Activated CD8-positive, alpha-beta memory T cell treated with anti-CD3 and anti-CD28 coated beads, Interleukin-2, amount 50 U/mL, for 1 hour (primary cell): ENCODE results near the gene TMPRSS12.
"Not testable (repeated sequence)": the region's sequence is repeated elsewhere in the genome, so short reads cannot be mapped to it uniquely, and the experiment has no call there.

Source experiments
- DNase-seq: peaks from one replicate; pipeline ENCODE4 v3.0.0-alpha.2; 2020; ENCODE audit errors: extremely low read depth

The TMPRSS12 gene

DNA sequence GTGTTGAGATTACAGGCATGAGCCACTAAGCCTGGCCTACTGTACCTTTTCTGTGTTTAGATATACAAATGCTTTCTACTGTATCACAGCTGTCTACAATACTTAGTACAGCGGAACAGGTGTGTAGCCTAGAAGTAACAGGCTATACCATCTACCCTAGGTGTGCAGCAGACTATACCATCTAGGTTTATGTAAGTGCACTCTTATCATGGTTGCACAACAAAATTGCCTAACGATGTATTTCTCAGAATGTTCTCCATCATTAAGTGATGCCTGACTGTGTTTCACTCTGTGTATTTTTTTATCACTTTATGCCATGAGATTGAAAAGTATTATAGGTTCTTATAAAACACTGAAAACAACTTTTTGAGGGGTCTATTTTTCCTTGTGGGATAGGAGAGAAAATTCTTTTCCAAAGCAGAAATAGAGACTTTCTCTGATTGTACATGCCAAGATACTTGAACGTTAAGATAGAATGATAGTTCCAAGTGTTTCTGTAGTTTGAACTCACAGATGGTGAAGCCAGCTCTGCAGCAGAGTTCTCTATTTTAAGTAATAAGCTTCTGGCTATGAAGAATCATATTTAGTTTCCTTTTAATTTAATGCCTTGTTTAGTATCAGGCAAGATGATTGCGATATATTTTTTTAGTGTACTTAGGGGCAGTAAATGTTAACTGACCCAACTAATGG is 17.0 kb downstream of the TMPRSS12 start:
- DNase-seq = no peak

DNA sequence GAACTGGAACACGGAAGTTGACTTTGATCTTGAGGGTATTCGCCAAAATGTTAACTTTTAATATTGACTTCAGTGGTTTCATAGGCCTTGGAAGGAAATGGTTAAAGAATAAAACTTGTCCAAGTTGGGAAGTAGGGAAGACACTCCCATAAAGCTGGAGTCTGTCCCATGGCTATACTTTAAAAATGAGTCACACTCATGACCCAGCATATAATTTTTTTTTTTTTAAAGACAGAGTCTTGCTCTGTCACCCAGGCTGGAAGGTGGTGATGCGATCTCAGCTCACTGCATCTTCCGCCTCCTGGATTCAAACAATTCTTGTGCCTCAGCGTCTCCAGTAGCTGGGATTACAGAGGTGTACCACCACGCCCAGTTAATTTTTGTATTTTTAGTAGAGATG is 19.6 kb downstream of the TMPRSS12 start:
- no peak for DNase-seq

DNA sequence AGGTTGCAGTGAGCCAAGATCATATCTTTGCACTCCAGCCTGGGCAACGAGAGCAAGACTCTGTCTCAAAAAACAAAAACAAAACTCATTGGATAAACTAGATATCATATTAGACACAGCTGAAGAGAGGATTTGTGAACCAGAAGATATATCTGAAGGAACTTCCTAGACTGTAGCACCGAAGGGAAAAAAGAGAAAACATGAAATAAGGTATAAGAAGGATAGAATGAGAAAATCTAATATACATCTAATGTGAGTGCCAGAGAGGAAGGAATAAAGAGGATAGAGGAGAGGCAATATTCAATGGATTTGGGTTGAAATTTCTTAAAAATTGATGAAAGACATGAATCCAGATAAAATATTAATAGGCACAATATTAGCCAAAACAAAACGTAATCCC is 22.5 kb downstream of the TMPRSS12 start:
- no peak for DNase-seq

DNA sequence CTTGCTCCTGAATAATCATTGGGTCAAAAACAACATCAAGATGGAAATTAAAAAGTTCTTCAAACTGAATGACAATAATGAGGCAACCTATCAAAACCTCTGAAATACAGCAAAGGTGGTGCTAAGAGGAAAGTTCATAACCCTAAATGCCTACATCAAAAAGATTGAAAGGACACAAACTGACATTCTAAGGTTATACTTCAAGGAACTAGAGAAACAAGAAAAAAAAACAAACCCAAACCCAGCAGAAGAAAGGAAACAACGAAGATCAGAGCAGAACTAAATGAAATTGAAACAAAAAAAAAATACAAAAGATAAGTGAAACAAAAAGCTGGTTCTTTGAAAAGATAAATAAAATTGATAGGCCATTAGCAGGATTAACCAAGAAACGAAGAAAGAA is 26.2 kb downstream of the TMPRSS12 start:
- DNase-seq = not testable (repeated sequence)

DNA sequence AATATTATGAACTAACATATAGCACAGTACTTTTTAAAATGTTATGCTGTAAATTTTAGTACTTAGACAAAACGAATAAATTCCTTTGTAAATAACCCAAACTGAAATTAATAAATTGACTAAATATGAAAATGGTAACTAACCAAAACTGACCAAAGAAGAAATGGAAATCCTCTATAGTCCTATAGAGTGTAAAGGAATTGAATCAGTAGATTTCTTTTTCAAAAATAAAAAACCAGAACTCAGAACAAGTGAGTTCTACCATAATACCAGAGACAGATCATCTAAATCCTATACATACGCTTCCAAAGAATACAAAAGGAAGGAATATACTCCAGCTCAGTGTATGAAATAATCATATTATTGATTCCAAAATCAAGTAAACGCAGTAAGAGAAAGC is 39.8 kb downstream of the TMPRSS12 start:
- DNase-seq = no peak

DNA sequence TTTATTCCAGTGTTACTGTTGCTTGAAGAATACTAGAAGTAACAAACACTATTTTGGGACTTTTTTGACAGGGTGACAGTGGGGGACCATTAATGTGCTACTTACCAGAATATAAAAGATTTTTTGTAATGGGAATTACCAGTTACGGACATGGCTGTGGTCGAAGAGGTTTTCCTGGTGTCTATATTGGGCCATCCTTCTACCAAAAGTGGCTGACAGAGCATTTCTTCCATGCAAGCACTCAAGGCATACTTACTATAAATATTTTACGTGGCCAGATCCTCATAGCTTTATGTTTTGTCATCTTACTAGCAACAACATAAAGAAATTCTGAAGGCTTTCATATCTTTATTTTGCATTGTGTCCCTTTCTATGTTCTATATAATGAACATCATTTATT is 44.5 kb downstream of the TMPRSS12 start:
- no peak for DNase-seq

DNA sequence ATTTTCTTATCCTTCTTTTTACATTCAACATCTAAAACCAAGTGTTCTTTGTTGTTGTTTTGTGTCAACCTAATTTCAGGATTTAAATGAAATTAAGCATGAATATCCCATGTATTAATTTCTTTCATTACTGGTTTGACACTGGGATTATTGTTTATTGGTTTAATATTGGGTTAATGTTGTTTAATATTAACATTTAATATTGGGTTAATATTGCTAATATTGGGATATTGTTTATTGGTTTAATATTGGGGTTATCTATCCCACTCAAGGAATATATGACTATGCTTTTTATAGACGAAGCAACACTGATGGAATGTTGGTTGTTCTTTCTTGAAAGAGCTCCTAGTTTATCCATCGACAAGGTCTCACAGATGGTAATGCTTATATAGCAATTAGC is 45.9 kb downstream of the TMPRSS12 start:
- no peak for DNase-seq

DNA sequence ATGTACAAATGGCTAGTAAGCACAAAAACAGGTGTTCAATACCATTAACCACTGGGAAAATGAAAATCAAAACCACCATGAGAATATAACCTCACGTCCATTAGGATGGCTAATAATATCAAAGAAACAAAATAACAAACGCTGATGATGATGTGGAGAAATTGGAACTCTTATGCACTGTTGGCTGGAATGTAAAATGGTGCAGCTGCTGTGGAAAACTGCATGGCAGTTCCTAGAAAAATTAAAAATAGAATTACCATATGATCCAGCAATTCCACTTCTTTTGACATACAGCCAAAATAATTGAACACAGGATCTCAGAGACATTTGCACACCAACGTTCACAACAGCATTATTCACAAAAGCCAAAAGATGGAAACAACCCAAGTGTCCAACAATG is 51.5 kb downstream of the TMPRSS12 start:
- DNase-seq = no peak

DNA sequence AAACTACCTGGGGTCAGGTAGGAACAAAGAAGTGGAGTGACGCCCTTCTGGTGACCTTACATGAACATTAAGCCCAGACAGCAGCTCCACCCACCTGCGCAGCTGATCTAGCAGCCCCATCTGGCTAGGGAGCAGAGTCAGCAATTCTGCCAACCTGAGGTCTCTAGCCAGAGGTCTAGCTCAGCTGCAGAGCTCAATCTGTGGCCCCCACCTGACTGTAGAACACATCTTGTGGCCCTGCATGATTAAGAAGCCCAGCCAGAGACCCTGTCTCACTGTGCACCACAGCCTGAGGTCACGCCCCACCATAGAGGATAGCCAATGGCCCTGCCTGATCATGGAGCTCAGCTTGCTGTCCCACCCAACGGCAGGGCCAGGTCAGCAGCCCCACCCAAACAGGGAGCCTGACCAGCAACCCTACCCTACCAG is 59.0 kb downstream of the TMPRSS12 start:
- no peak for DNase-seq

DNA sequence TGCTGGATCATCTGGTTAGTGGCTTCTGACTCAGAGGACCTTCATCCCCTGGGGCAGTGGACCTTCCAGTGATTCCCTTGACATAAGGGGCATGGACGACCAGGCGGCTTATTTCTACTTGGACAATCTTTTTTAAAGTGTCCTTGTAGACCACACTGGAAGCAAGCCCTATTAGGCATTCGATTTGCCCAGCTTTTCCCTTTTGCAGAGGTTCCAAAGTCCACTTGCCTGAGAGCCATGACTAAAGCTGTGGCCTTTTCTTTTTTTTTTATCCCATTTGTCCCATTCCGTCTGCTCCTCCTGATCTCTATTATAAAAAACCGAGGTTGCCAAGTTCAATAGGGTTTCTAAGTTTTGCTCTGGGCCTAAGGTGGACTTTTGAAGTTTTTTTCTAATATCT is 65.8 kb downstream of the TMPRSS12 start:
- not testable (repeated sequence) for DNase-seq

DNA sequence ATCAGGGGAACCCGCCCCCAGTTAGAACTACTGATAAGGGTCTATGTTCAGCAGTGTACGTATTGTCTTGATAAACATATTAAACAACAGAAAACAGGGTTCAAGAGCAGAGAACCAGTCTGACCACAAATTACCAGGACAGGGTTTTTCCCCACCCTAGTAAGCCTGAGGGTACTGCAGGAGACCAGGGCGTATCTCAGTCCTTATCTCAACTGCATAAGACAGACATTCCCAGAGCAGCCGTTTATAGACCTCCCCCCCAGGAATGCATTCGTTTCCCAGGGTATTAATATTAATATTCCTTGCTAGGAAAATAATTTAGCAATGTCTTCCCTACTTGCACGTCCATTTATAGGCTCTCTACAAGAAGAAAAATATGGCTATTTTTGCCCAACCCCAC is 69.6 kb downstream of the TMPRSS12 start:
- not testable (repeated sequence) for DNase-seq

DNA sequence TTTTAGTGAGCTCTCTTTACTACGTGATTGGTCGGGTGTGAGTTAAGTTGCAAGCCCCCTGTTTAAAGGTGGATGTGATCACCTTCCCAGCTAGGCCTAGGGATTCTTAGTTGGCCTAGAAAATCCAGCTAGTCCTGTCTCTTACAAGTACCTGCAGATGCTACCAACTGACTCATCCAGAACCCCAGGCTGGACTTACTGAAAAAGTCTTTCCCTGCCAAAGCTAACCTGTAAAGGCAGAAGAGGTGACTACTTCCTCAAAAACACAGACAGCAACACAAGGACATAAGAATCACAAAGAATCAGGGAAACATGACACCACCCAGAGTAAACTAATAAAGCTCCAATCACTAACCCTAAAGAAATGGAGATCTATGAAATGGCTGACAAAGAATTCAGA is 70.5 kb downstream of the TMPRSS12 start:
- DNase-seq = no peak

DNA sequence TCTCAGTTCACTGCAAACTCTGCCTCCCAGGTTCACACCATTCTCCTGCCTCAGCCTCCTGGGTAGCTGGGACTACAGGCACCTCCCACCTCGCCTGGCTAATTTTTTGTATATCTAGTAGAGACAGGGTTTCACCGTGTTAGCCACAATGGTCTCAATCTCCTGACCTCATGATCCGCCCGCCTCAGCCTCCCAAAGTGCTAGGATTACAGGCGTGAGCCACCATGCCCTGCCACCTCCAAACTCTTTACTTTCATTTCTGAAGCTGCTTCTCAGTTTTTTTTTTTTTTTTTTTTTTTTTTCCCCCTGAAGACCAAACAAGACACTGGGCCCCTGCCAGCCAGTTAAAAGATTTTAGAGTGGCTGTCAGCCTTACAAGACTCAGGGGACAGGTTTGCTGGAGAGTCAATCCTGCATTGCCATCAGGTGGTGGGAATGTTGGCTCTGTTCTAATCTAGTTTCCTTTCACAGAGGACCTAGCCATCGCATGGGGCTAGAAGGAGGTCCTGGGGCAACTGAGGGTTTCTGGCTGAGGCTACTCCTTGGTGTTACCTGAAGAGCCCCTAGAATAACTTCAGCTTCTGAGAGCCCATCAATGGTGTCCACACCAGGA is 72.3 kb downstream of the TMPRSS12 start:
- DNase-seq = no peak

DNA sequence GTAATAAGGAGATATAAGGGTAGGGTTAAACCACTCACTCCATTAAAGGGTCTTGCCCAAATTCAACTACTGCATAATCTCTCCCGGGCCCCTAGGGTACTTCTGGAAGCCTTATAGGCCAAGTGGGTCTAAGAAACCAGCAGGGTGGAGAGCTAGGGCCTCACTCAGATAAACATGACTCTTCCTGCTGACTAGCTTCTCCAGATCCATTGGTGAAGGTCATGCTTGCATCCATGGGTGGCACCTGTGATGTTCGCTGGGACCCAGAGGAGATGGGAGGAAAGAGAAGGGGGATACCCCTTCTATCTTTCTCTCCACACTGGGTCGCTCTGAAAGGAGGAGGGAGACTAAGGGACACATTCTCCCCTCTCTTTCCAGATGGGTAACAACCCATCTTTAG is 73.6 kb downstream of the TMPRSS12 start:
- no peak for DNase-seq

DNA sequence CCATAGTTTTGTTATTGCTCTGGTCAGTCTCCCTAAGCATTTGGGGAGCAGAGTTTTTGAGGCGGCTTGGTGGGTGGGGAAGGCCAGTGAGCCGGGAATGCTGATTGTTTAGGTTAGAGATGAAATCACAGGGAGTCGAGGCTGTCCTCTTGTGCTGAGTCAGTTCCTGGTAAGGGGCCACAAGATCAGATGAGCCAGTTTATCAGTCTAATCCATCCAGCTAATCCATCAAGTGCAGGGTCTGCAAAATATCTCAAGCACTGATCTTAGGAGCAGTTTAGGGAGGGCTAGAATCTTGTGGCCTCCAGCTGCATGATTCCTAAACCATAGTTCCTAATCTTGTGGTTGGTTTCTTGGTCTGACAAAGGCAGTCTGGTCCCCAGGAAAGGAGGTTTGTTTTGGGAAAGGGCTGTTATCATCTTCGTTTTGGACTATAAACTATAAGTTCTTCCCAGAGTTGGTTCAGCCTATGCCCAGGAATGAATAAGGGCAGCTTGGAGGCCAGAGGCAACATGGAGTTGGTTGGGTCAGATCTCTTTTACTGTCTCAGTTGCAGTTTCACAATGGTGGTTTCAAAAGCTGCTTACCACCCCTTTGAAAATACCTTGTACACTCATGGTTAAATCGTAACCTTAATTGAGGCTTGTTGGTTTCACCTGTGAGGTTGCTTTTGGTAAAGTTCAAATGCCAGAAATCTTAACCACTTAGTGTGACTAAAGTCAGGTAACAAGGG is 76.0 kb downstream of the TMPRSS12 start:
- DNase-seq = no peak

DNA sequence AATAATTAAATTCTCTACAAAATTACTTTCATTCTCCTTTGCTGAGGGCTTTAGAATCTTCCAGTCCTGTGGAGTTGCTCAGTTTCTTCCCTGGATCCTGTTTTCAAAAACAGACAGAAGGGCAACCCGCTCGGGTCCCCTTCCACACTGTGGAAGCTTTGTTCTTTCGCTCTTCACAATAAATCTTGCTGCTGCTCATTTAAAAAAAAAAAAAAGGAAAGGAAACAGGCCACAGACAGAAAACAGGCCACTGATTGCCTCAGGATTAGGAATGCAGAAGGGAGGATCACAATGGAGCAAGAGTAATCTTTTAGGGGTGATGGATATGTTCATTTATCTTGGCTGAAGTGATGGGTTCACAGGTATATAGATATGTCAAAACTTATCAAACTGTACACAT is 80.1 kb downstream of the TMPRSS12 start:
- DNase-seq = no peak

DNA sequence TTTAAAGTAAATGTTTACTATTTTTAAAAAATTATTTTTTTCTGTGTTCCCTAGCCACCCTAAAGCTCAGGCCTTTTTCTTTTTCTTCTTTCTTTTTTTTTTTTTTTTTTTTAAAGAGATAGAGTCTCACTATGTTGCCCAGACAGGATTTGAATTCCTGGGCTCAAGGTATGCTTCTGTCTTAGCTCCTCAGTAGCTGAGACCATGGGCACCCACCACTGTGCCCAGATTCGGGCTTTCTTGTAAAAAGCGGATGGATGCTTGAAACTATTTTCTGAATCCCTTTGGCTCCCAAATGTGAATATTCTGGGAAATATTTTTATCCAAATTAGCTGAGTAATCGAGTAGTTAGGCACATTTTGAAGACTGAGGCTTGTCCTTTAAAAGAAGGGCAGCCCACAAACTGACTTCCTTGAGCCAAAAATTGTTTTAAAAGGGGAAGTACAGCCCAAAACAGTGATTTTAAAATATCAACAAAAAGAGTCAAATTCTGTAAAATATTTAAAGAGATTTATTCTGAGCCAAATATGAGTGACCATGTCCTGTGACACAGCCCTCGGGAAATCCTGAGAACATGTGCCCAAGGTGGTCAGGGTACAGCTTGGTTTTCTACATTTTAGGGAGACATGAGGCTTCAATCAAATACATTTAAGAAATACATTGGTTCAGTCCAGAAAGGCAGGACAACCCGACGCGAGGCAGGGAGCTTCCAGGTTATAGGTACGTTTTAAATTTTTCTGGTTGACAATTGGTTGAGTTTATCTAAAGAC is 80.8 kb downstream of the TMPRSS12 start:
- DNase-seq = no peak

DNA sequence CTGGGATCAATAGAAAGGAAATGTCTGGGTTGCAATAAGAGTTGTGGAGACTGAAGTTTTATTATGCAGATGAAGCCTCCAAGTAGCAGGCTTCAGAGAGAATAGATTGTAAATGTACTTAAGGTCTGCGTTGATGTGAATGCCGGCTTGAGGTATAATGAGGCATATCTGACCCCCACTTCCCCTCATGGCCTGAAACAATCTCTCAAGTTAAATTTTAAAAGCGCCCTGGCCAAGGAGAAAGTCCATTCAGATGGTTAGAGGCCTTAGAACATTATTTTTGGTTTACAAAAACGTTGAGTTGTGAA is 81.4 kb downstream of the TMPRSS12 start:
- no peak for DNase-seq

DNA sequence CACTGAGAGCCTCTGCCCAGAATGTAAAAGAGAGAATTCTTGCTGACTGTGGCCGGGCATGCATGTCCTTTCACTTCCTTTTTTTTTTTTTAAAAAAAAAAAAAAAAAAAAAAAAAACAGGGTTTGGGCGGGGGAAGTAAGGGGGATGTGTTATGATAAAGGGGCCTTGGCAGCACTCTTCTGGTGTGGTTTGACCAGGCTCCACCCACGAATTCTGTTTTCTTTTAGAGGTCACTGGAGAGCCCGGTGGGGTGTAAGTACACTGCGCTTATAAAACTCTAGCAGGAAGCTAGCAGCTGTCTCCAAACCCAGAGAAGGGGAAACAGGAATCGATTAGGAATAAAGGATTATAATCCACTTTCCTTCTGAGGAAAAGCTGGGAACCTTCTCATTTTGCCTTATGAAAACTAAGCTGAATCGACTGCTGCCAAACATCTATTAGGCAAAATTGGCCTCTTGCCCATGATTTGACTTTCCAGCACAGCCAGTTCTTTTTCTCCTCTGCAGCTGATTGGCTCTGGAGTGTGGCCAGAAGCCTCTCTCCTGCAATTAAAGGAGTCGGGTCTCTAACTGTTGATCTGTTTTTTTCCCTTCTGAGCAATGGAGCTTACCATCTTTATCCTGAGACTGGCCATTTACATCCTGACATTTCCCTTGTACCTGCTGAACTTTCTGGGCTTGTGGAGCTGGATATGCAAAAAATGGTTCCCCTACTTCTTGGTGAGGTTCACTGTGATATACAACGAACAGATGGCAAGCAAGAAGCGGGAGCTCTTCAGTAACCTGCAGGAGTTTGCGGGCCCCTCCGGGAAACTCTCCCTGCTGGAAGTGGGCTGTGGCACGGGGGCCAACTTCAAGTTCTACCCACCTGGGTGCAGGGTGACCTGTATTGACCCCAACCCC is 82.0 kb downstream of the TMPRSS12 start:
- no peak for DNase-seq

DNA sequence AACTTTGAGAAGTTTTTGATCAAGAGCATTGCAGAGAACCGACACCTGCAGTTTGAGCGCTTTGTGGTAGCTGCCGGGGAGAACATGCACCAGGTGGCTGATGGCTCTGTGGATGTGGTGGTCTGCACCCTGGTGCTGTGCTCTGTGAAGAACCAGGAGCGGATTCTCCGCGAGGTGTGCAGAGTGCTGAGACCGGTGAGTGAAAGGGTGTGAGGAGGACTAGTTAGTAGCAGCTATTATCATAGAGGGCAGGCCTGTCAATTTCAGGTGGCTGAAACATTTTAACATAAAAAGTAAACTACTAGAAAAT is 82.6 kb downstream of the TMPRSS12 start:
- DNase-seq = no peak

DNA sequence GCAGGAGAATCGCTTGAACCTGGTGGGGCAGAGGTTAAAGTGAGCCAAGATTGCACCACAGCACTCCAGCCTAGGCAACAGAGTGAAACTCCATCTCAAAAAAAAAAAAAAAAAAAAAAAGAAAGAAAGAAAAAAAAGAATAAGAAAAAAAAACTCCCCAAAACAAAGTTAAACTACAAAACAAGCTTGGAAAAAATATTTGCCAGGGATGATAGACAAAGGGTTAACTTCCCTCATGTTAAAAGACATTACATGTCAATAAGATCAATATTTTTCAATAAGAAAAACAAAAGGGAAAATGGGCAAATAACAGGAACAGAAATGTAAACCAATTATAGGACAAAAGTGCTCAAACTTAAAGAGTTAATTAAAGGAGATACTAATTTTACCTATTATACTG is 83.2 kb downstream of the TMPRSS12 start:
- no peak for DNase-seq

DNA sequence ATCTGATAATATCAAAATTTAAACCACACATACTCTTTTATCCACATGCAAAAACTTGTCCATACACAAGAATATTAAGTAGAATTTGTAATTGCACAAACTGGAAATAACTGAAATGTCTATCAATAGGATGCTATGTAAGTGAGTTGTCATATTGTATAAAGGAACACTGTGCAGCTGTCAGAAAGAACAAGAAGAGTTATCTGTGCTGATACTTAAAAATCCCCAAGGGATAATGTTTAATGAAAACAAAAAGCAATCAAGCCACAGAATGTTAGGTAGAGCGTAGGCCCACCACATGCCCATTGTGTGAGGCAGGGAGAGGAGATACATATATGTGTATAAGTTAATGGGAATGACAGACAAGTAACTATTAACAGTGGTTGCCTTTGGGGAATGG is 83.7 kb downstream of the TMPRSS12 start:
- no peak for DNase-seq
